Liver (tissue), 9 donors: Measurements from ENCODE around the gene GADL1. TPM values are rescaled to one million over a fixed set of nuclear protein-coding genes. Genes with fewer than 3 reads are reported as not detected.

Experiments used
- DNase-seq: peaks from one replicate; pipeline ENCODE4 v3.0.0-alpha.2; 2017; ENCODE audit warnings: low spot score
- H3K27ac ChIP-seq, 2 donors: one replicate each; pipeline ENCODE4 v1.7.0; 2013; ENCODE audit warnings: inconsistent platforms in 2 of 2, low read length in 2 of 2, control low read depth in 1 of 2, low read depth in 1 of 2, mild to moderate bottlenecking in 1 of 2
- H3K27me3 ChIP-seq, 4 donors: one replicate each; pipeline versions ENCODE4 v1.6.1 to v1.7.0; 2013; ENCODE audit warnings: low read length in 3 of 4, inconsistent platforms in 1 of 4, mild to moderate bottlenecking in 1 of 4, moderate library complexity in 1 of 4; ENCODE audit not compliant: control insufficient read depth in 4 of 4, insufficient read depth in 4 of 4
- H3K36me3 ChIP-seq, 4 donors: one replicate each; pipeline versions ENCODE4 v1.6.1 to v1.7.0; 2013; ENCODE audit warnings: low read length in 3 of 4, mild to moderate bottlenecking in 3 of 4, low read depth in 1 of 4, moderate library complexity in 1 of 4; ENCODE audit not compliant: control insufficient read depth in 4 of 4, insufficient read depth in 3 of 4
- H3K4me1 ChIP-seq, 4 donors: one replicate each; pipeline versions ENCODE4 v1.6.1 to v1.7.0; 2013; ENCODE audit warnings: low read length in 3 of 4, mild to moderate bottlenecking in 3 of 4, moderate library complexity in 1 of 4; ENCODE audit not compliant: control insufficient read depth in 4 of 4, insufficient read depth in 4 of 4
- H3K4me3 ChIP-seq, 3 donors: one replicate each; pipeline versions ENCODE4 v1.6.1 to v1.7.0; 2013; ENCODE audit warnings: low read length in 3 of 3, control low read depth in 1 of 3, low read depth in 1 of 3, mild to moderate bottlenecking in 1 of 3
- H3K9ac ChIP-seq, 2 donors: one replicate each; pipeline ENCODE4 v1.7.0; 2013; ENCODE audit warnings: low read length in 2 of 2, mild to moderate bottlenecking in 2 of 2, moderate library complexity in 2 of 2, control low read depth in 1 of 2, low read depth in 1 of 2
- H3K9me3 ChIP-seq, 4 donors: one replicate each; pipeline versions ENCODE4 v1.6.1 to v1.7.0; 2013; ENCODE audit warnings: low read length in 3 of 4; ENCODE audit not compliant: control insufficient read depth in 4 of 4
- EGR1 ChIP-seq, 2 donors: IDR thresholded peaks; 2 replicates each; pipeline ENCODE4 v1.6.1; 2016 to 2018; ENCODE audit warnings: antibody characterized with exemption in 2 of 2, low read depth in 2 of 2
- FOXA2 ChIP-seq: IDR thresholded peaks from 2 replicates; pipeline ENCODE4 v1.6.1; 2016; ENCODE audit warnings: antibody characterized with exemption
- GABPA ChIP-seq, 2 donors: IDR thresholded peaks in 1 of 2; conservative IDR thresholded peaks in 1 of 2; 2 replicates each; pipeline ENCODE4 v1.6.1; 2016; ENCODE audit warnings: antibody characterized with exemption in 2 of 2, mild to moderate bottlenecking in 1 of 2, moderate library complexity in 1 of 2
- HNF4A ChIP-seq, 2 donors: conservative IDR thresholded peaks; 2 replicates each; pipeline ENCODE4 v1.6.1; 2016; ENCODE audit warnings: antibody characterized with exemption in 2 of 2, mild to moderate bottlenecking in 2 of 2
- HNF4G ChIP-seq: IDR thresholded peaks from 2 replicates; pipeline ENCODE4 v1.6.1; 2016; ENCODE audit warnings: antibody characterized with exemption
- JUND ChIP-seq, 2 donors: IDR thresholded peaks; 2 replicates each; pipeline ENCODE4 v1.6.1; 2016; ENCODE audit warnings: antibody characterized with exemption in 2 of 2
- NR2F2 ChIP-seq: IDR thresholded peaks from 2 replicates; pipeline ENCODE4 v1.6.1; 2016; ENCODE audit warnings: antibody characterized with exemption
- RAD21 ChIP-seq, 2 donors: IDR thresholded peaks; 2 replicates each; pipeline ENCODE4 v1.6.1; 2016; ENCODE audit warnings: antibody characterized with exemption in 2 of 2, mild to moderate bottlenecking in 2 of 2
- SP1 ChIP-seq: IDR thresholded peaks from 2 replicates; pipeline ENCODE4 v1.6.1; 2018; ENCODE audit warnings: antibody characterized with exemption, mild to moderate bottlenecking
- TAF1 ChIP-seq: conservative IDR thresholded peaks from 2 replicates; pipeline ENCODE4 v1.6.1; 2016; ENCODE audit warnings: antibody characterized with exemption, mild to moderate bottlenecking
- YY1 ChIP-seq: IDR thresholded peaks from 2 replicates; pipeline ENCODE4 v1.6.1; 2016; ENCODE audit warnings: antibody characterized with exemption, mild to moderate bottlenecking
- WGBS: extraction: QIAGEN DNeasy Blood & Tissue Kit; methylation state at CpG from one replicate; pipeline ENCODE4 v1.1.7; 2013; 5-methylcytosine and 5-hydroxymethylcytosine counted together
- polyA plus RNA-seq, 2 donors: library from polyadenylated mRNA; stranded (reverse) in 1 of 2; unstranded in 1 of 2; fragments of 200-250 nt in 1 of 2; fragments of >200 nt in 1 of 2; fragmentation: Nextera tagmentation in 1 of 2; extraction: Ambion mirVana in 1 of 2; gene quantifications; one replicate each; pipeline versions ENCODE4 v1.2.1 to v1.2.3, GENCODE V29; 2013 to 2015
- total RNA-seq, 2 donors: library from RNA; depleted of rRNA; stranded (reverse); fragments of >200 nt; gene quantifications; one replicate each; pipeline ENCODE4 v1.2.3, GENCODE V29; 2014
- TF ChIP-seq, protein P1 (sequence below): IDR thresholded peaks from 2 replicates; pipeline ENCODE4 v1.6.1; 2016; ENCODE audit warnings: antibody characterized with exemption
- TF ChIP-seq, protein P2 (sequence below): IDR thresholded peaks from 2 replicates; pipeline ENCODE4 v1.6.1; 2016; ENCODE audit warnings: antibody characterized with exemption
- TF ChIP-seq, protein P3 (sequence below): IDR thresholded peaks from 2 replicates; pipeline ENCODE4 v1.6.1; 2016; ENCODE audit warnings: antibody characterized with exemption, mild to moderate bottlenecking
- TF ChIP-seq, protein P4 (sequence below): IDR thresholded peaks from 2 replicates; pipeline ENCODE4 v1.6.1; 2016; ENCODE audit warnings: antibody characterized with exemption
- TF ChIP-seq, protein P5 (sequence below): fragments of 150-350 bp; IDR thresholded peaks from 2 replicates; pipeline ENCODE4 v1.5.1; 2017; ENCODE audit warnings: improper control_type of control experiment, low read depth, low read length; ENCODE audit not compliant: missing input control
- donor health status: healthy.
- donor health status: healthy.
- donor health status: healthy.
- donor health status: healthy.
- donor health status: healthy.

GADL1 gene
- total and polyA plus RNA-seq, 4 donors = not detected

DNA sequence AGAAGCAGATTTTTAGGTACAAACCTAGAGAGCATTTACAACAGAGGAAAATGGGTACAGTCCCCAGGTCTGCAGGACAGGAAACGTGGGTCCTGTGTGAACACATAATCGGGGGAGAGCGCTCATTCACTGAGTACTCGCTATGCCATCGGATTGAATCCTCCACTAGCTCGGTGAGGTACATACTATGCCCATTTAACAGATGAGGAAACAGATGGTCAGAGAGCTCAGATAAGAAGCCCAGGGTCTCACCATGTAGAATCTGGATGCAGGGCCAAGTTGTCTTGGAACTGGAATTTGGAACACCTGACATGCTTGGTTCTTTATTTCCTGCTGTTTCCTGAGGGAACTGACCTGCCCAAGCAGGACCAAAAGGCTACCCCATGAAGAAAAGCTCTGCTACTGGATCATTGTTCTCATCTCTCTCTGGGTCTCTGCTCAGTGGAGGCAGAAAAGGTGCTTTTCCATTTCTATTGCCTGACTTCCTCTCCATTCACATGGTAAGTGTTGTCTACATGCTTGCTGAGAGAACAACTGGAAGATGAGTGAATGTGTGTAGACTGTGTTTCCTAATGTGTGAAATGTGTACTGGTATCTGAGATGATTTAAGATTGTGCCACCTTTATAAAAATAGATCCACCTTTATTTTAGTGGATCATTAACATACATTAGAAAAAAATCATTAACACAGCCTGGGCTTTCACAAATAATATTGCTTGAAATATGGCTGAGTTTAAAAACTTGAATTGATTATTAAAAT, 199.0 kb downstream of the GADL1 start:
- no peak overlapping the region for H3K27ac ChIP-seq
- peaks cover 0 to 17% (median 10%) of the 10 kb centered on the region in 4 donors for H3K4me1 ChIP-seq
- no peaks in the 10 kb centered on the region for H3K9me3 ChIP-seq
- TF ChIP-seq HNF4A (conservative IDR thresholded peaks at IDR 0.05) = no peak
- TF ChIP-seq GABPA (IDR thresholded peaks at IDR 0.05 in 1 of 2, conservative IDR thresholded peaks at IDR 0.05 in 1 of 2) = no peak
- TF ChIP-seq, protein P1, sequence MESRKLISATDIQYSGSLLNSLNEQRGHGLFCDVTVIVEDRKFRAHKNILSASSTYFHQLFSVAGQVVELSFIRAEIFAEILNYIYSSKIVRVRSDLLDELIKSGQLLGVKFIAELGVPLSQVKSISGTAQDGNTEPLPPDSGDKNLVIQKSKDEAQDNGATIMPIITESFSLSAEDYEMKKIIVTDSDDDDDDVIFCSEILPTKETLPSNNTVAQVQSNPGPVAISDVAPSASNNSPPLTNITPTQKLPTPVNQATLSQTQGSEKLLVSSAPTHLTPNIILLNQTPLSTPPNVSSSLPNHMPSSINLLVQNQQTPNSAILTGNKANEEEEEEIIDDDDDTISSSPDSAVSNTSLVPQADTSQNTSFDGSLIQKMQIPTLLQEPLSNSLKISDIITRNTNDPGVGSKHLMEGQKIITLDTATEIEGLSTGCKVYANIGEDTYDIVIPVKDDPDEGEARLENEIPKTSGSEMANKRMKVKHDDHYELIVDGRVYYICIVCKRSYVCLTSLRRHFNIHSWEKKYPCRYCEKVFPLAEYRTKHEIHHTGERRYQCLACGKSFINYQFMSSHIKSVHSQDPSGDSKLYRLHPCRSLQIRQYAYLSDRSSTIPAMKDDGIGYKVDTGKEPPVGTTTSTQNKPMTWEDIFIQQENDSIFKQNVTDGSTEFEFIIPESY = no peak
- no peak for TF ChIP-seq NR2F2
- TF ChIP-seq TAF1 = no peak
- TF ChIP-seq, protein P2, sequence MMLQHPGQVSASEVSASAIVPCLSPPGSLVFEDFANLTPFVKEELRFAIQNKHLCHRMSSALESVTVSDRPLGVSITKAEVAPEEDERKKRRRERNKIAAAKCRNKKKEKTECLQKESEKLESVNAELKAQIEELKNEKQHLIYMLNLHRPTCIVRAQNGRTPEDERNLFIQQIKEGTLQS = no peak
- TF ChIP-seq, protein P3, sequence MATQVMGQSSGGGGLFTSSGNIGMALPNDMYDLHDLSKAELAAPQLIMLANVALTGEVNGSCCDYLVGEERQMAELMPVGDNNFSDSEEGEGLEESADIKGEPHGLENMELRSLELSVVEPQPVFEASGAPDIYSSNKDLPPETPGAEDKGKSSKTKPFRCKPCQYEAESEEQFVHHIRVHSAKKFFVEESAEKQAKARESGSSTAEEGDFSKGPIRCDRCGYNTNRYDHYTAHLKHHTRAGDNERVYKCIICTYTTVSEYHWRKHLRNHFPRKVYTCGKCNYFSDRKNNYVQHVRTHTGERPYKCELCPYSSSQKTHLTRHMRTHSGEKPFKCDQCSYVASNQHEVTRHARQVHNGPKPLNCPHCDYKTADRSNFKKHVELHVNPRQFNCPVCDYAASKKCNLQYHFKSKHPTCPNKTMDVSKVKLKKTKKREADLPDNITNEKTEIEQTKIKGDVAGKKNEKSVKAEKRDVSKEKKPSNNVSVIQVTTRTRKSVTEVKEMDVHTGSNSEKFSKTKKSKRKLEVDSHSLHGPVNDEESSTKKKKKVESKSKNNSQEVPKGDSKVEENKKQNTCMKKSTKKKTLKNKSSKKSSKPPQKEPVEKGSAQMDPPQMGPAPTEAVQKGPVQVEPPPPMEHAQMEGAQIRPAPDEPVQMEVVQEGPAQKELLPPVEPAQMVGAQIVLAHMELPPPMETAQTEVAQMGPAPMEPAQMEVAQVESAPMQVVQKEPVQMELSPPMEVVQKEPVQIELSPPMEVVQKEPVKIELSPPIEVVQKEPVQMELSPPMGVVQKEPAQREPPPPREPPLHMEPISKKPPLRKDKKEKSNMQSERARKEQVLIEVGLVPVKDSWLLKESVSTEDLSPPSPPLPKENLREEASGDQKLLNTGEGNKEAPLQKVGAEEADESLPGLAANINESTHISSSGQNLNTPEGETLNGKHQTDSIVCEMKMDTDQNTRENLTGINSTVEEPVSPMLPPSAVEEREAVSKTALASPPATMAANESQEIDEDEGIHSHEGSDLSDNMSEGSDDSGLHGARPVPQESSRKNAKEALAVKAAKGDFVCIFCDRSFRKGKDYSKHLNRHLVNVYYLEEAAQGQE = no peak
- TF ChIP-seq JUND (IDR thresholded peaks at IDR 0.05) = no peak
- TF ChIP-seq YY1 = no peak
- TF ChIP-seq, protein P4, sequence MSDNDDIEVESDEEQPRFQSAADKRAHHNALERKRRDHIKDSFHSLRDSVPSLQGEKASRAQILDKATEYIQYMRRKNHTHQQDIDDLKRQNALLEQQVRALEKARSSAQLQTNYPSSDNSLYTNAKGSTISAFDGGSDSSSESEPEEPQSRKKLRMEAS = no peak
- TF ChIP-seq, protein P5, sequence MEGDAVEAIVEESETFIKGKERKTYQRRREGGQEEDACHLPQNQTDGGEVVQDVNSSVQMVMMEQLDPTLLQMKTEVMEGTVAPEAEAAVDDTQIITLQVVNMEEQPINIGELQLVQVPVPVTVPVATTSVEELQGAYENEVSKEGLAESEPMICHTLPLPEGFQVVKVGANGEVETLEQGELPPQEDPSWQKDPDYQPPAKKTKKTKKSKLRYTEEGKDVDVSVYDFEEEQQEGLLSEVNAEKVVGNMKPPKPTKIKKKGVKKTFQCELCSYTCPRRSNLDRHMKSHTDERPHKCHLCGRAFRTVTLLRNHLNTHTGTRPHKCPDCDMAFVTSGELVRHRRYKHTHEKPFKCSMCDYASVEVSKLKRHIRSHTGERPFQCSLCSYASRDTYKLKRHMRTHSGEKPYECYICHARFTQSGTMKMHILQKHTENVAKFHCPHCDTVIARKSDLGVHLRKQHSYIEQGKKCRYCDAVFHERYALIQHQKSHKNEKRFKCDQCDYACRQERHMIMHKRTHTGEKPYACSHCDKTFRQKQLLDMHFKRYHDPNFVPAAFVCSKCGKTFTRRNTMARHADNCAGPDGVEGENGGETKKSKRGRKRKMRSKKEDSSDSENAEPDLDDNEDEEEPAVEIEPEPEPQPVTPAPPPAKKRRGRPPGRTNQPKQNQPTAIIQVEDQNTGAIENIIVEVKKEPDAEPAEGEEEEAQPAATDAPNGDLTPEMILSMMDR = no peak
- TF ChIP-seq FOXA2 = no peak
- TF ChIP-seq SP1 = no peak
- TF ChIP-seq EGR1 (IDR thresholded peaks at IDR 0.05; ENCODE audit: low read depth in 2 of 2) = no peak
- H3K27me3 ChIP-seq = no peaks in the 10 kb centered on the region
- WGBS = 93% methylated on average over 6 of the region's 6 CpGs
- H3K36me3 ChIP-seq = peaks cover 0 to 21% (median 11%) of the 10 kb centered on the region in 4 donors
- H3K9ac ChIP-seq = no peak overlapping the region
- no peak overlapping the region for H3K4me3 ChIP-seq
- DNase-seq = no peak

DNA sequence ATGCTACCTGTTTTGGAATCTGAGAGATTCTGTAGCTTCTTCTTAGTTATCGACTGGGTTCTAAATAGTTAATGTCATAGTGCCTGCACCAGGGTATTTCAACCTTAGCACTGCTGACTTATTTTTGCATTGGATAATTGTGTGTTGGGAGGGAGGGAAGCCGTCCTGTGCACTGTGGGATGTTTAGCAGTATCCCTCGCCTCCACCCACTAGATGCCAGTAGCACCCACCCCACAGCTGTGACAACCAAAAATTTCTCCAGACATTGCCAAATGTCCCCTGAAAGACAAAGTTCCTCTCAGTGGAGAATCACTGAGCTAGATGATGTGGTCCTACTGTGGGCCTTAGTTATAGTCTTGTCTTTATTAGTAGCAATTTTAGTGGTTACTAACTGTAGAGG, 199.8 kb downstream of the GADL1 start:
- H3K4me3 ChIP-seq = no peak overlapping the region
- H3K36me3 ChIP-seq = peaks cover 0 to 24% (median 13%) of the 10 kb centered on the region in 4 donors
- H3K9ac ChIP-seq = no peak overlapping the region
- no peak for DNase-seq
- H3K27ac ChIP-seq = no peak overlapping the region
- no peaks in the 10 kb centered on the region for H3K9me3 ChIP-seq
- 92% methylated on average over 3 of the region's 3 CpGs for WGBS
- no peaks in the 10 kb centered on the region for H3K27me3 ChIP-seq
- H3K4me1 ChIP-seq = peaks cover 0 to 19% (median 11%) of the 10 kb centered on the region in 4 donors
- TF ChIP-seq TAF1 (no peak), HNF4G (no peak), EGR1 (IDR thresholded peaks at IDR 0.05; ENCODE audit: low read depth in 2 of 2) (no peak), FOXA2 (no peak), JUND (IDR thresholded peaks at IDR 0.05) (no peak), RAD21 (IDR thresholded peaks at IDR 0.05) (no peak), YY1 (no peak)
- TF ChIP-seq, protein P3 = no peak
- TF ChIP-seq, protein P4 = no peak
